ENCODE measurements around the gene EFCAB9. TPM values are rescaled to one million over a fixed set of nuclear protein-coding genes. Genes with fewer than 3 reads are reported as not detected.

EFCAB9 gene
- polyA plus RNA-seq, 3 donors: not detected

GRCh38 chr5:172172912-172173563, 20.9 kb upstream of the EFCAB9 start:
- 35% methylated on average over 4 of the region's 12 CpGs for WGBS (ENCODE audit: insufficient coverage)
- H3K4me3 Mint-ChIP-seq: peak overlapping the region; percentile 87 to 92
- H3K4me1 Mint-ChIP-seq: peaks cover 90% of the 10 kb centered on the region
- peaks cover 59 to 69% of the 10 kb centered on the region in 2 donors for H3K36me3 Mint-ChIP-seq
- Histone ChIP-seq H4K20me1 (ENCODE audit: insufficient read depth, low read length) (peaks cover 100% of the 10 kb centered on the region), H3K27ac (ENCODE audit: low read depth in 1 of 2, low read length in 2 of 2) (peak overlapping the region; percentile 92 to 93), H3K4me1 (ENCODE audit: control insufficient read depth in 1 of 2, insufficient read depth in 2 of 2, low read length in 2 of 2) (peaks cover 63 to 89% of the 10 kb centered on the region in 2 donors), H3K79me2 (ENCODE audit: insufficient read depth, low read length) (peaks cover 100% of the 10 kb centered on the region), H3K9me3 (replicated peaks in 1 of 2; ENCODE audit: control insufficient read depth in 1 of 2, insufficient read depth in 1 of 2, low read length in 2 of 2) (no peaks in the 10 kb centered on the region), H3K27me3 (ENCODE audit: control insufficient read depth in 2 of 2, insufficient read depth in 2 of 2, low read length in 2 of 2) (no peaks in the 10 kb centered on the region), H3K36me3 (replicated peaks in 1 of 2; ENCODE audit: control insufficient read depth in 1 of 2, insufficient read depth in 2 of 2, low read length in 2 of 2) (peaks cover 24 to 43% of the 10 kb centered on the region in 2 donors), H3K9ac (ENCODE audit: insufficient read depth, low read length, poor library complexity, severe bottlenecking) (peak overlapping the region; percentile 71), H3K4me2 (replicated peaks; ENCODE audit: extremely low read depth, low read length, poor library complexity, severe bottlenecking) (peak overlapping the region; percentile 86), H2AFZ (ENCODE audit: insufficient read depth, low read depth, low read length, poor library complexity, severe bottlenecking) (no peak overlapping the region), H3K4me3 (replicated peaks in 1 of 3; ENCODE audit: low read depth in 2 of 3, low read length in 3 of 3) (peak overlapping the region in 1 of 3 experiments; percentile 88)
- peaks cover 0 to 5% (median 0%) of the 10 kb centered on the region in 3 donors for H3K27me3 Mint-ChIP-seq (ENCODE audit: low read depth in 3 of 3)
- TF ChIP-seq CTCF (IDR thresholded peaks at IDR 0.05): no peak
- intact Hi-C loops (cut with micrococcal nuclease): no loop called here
- H3K27ac Mint-ChIP-seq: peak overlapping the region; percentile 96 to 98 (median 98)
- DNase-seq: no peak
- H3K9me3 Mint-ChIP-seq: no peaks in the 10 kb centered on the region

- no peak for TF ChIP-seq CTCF (IDR thresholded peaks at IDR 0.05)
- H3K4me1 Mint-ChIP-seq: peaks cover 90% of the 10 kb centered on the region
- Histone ChIP-seq H3K4me3 (replicated peaks in 1 of 3; ENCODE audit: low read depth in 2 of 3, low read length in 3 of 3) (peak overlapping the region in 2 of 3 experiments; percentile 43 to 88), H2AFZ (ENCODE audit: insufficient read depth, low read depth, low read length, poor library complexity, severe bottlenecking) (no peak overlapping the region), H3K36me3 (replicated peaks in 1 of 2; ENCODE audit: control insufficient read depth in 1 of 2, insufficient read depth in 2 of 2, low read length in 2 of 2) (peaks cover 21 to 37% of the 10 kb centered on the region in 2 donors), H3K4me1 (ENCODE audit: control insufficient read depth in 1 of 2, insufficient read depth in 2 of 2, low read length in 2 of 2) (peaks cover 69 to 89% of the 10 kb centered on the region in 2 donors), H3K27me3 (ENCODE audit: control insufficient read depth in 2 of 2, insufficient read depth in 2 of 2, low read length in 2 of 2) (no peaks in the 10 kb centered on the region), H3K9ac (ENCODE audit: insufficient read depth, low read length, poor library complexity, severe bottlenecking) (peak overlapping the region; percentile 71), H3K9me3 (replicated peaks in 1 of 2; ENCODE audit: control insufficient read depth in 1 of 2, insufficient read depth in 1 of 2, low read length in 2 of 2) (no peaks in the 10 kb centered on the region), H3K27ac (ENCODE audit: low read depth in 1 of 2, low read length in 2 of 2) (peak overlapping the region; percentile 92 to 93), H3K4me2 (replicated peaks; ENCODE audit: extremely low read depth, low read length, poor library complexity, severe bottlenecking) (peak overlapping the region; percentile 86), H3K79me2 (ENCODE audit: insufficient read depth, low read length) (peaks cover 100% of the 10 kb centered on the region), H4K20me1 (ENCODE audit: insufficient read depth, low read length) (peaks cover 100% of the 10 kb centered on the region)
- WGBS (ENCODE audit: insufficient coverage): 22% methylated on average over 4 of the region's 12 CpGs
- DNase-seq: peak; percentile 88 to 95 (median 91)
- H3K27ac Mint-ChIP-seq: peak overlapping the region; percentile 96 to 98 (median 98)
- H3K4me3 Mint-ChIP-seq: peak overlapping the region; percentile 87 to 92
- H3K27me3 Mint-ChIP-seq (ENCODE audit: low read depth in 3 of 3): peaks cover 0 to 7% (median 0%) of the 10 kb centered on the region in 3 donors
- H3K36me3 Mint-ChIP-seq: peaks cover 62 to 70% of the 10 kb centered on the region in 2 donors
- no peaks in the 10 kb centered on the region for H3K9me3 Mint-ChIP-seq
- intact Hi-C loops (cut with micrococcal nuclease): loop anchor here in 1 of 2 donors (2.0 kb wide), 2 partner anchors 15 to 41 kb away; partner anchors contain the start of gene STK10
Measured at GRCh38 chr5:172173564-172174153, 20.3 kb upstream of the EFCAB9 start.

Data from CD14-positive monocyte (primary cell).